HG02610 (cell line): Measurements from ENCODE around the gene SRBD1.

Source experiments
- ATAC-seq: cut with Tn5 transposase; IDR thresholded peaks from one replicate; pipeline ENCODE4 v1.9.1; 2021; ENCODE audit warnings: mild to moderate bottlenecking, moderate library complexity; ENCODE audit not compliant: unreplicated experiment

SRBD1 gene

DNA sequence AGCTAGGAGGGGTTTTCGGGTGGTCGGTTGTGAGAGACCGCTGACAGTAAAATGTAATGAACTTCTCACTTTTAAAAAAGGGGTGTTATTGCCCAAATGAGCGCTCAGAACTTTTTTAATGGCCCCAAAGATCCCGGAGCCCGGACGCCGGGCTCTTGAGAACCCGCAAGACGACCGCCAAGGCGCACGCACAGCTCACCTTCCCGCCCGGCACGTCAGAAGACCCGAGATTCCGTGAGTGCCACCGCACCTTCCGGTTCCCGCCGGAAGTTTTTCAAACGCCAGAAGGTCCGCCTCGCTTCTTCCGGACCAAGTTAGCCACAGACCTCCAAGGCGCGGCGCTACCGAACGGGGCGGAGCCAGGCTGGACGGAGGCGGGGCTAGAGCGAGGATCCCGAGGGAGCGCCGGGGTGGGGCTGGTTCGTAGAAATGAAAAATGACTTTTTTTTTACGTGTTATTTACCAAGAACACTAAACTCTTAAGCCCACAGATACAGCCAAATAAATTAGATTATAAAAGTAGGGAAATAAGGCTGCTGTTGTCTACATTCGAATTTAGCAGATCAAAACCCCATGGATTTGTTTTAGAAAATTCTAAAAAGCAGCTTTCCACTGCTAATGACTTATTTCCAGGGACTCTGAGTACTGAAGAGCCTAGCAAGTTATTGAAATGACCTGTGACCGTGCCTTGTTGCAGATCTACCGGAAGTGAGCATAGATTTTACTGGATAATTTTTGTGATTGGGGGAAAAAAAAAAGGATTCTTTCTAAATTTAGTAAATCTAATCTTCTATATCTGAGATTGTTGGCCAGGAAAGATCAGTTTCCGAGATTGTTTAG lies at the start of gene SRBD1:
TSS of gene SRBD1 (minus strand) at position 248 of the 840 bp plus-strand sequence. CDS start 5,826 bp downstream, outside the sequence.
- peak; percentile 86 for ATAC-seq

DNA sequence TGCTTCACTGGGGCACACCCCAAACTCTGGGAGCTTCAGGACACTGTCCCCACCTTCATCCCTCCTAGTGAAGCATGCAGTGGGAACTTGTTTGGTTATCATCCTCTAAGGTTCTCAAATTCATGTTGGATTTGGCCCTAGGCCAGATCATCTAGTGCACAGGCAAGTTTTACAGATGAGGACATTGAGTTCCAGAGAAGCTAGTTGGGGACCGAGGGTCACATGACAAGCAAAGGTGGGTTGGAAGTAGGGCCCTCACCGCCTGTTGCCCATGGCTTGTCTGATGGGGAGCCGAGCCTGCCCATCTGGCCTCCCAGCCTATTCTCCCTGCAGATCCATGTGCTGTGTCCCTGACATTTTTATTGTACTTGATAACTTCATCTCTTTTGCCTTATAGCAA lies 43.2 kb upstream of the SRBD1 start:
- no peak for ATAC-seq

DNA sequence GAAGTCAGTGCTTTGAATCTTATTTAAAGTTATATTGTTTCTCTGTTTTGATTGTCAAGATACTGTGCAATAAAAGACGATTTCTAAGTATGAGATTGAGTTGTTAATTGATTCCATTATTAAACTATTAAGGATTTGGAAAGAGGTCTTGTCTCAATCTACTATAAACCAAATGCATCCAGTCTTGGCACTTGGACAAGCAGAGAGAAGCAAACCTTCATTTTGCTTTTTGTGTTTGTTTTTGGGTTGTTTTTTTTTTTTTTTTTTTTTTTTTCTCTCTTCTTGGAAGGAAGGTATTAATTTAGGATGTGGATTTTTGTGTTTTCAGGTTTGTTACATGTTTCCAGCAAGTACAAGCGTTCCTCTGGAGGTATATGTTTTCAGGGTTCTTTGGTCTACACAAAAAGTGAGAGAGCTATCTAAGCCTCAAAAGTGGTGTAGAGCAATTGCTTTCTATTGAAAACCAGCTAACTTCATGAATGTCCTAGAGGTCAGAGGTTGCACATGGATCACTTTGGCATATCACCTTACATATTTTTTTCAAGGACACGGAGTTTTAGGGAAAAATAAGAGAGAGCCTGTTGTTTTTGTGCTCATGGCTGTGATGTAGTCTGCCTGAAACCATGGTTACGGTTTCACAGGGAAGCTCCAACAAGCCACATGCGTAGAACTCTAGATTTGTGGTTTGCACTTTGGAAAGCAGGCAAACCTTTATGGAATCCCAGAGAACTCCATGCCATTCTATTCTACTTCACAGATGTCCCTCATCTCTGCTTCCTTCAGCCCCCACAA lies 42.3 kb upstream of the SRBD1 start:
- no peak for ATAC-seq

GRCh38 chr2:45652090-45653031 lies 41.3 kb upstream of the SRBD1 start:
- ATAC-seq = no peak

DNA sequence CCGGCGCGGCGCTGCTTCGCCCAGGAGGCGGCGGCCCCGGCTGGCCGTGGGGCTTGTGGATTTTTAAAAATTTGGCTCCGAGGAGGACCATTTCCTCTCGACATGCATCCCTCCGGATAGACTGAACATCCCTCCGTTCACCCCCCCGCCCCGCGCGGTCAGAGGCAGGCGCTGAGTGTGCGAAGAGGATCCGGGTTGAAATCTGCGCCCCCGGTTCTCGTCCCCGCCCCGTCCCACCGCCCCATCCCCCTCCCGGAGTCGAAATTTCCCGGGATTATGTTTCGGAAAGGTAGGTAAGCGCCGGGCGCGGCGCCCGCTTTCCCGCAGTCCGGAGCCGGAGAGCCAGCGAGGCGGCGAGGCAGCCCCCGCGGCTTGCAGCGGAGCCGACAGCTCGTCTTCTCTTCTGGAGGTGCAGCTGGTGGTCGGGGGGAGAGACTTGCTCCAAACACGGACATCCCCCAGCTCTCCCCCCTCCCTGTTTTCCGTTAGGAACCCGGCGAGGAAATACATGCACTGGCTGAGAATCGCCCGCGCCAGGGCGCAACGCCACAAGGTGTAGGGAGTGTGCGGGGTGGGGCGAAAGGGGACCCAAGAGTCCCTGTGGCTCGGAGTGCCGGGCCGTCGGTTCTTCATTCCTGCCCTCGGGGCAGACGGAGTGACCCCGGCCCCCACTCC lies 40.5 kb upstream of the SRBD1 start, which contains the start of gene PRKCE:
TSS of gene PRKCE (plus strand) at position 261 of the 675 bp plus-strand sequence.
- peak; percentile 12 for ATAC-seq

- peak; percentile 74 for ATAC-seq
Measured at GRCh38 chr2:45650851-45651414, 39.9 kb upstream of the SRBD1 start.

- ATAC-seq = peak; percentile 29
Measured at GRCh38 chr2:45649858-45650811, 39.1 kb upstream of the SRBD1 start.

DNA sequence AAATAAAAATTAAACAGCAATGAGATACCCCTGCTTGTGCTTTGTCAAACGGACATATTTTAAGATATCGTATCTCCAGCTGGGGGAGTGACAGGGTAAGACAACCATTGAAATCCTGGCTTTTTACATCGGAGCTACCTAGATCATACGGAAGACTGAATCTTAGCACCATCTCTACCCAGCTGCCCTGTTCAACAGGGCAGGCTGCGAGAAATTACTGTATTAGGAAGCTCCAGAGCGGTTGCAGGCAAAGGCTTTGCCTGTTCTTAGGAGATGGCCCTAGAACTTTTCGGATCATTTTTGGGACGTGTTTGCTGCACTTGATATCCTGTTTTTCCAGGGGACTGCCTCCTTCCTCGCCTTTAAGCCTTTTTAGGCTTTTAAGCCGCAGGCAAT lies 38.4 kb upstream of the SRBD1 start:
- ATAC-seq = no peak

- ATAC-seq = no peak
Measured at GRCh38 chr2:45648636-45649035, 37.6 kb upstream of the SRBD1 start.

- no peak for ATAC-seq
Measured at GRCh38 chr2:45647986-45648520, 37.0 kb upstream of the SRBD1 start.

- no peak for ATAC-seq
Measured at GRCh38 chr2:45647356-45647755, 36.3 kb upstream of the SRBD1 start.

DNA sequence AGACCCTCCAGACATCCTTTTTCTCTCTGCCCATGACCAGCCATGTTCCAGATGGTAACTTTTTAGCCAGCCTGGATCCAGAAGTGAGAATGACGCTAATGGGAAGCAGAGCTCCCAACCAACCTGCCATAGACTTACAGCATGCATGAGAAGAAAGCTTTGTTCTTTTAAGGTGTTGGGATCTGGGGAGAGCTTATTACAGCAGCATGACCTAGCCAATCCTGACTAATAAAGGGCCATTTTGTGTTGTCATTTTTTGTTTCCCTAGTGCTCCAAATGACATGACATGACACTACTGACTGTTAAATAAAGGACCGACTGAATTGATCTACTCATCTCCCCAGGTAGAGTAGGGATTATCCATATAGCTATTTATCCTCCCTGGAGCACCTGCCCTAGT lies 35.2 kb upstream of the SRBD1 start:
- ATAC-seq = no peak

GRCh38 chr2:45643543-45644542 lies 32.8 kb upstream of the SRBD1 start:
- ATAC-seq = peak; percentile 75

GRCh38 chr2:45643095-45643494 lies 32.0 kb upstream of the SRBD1 start:
- no peak for ATAC-seq

- ATAC-seq = no peak
Measured at GRCh38 chr2:45640576-45640975, 29.5 kb upstream of the SRBD1 start.

GRCh38 chr2:45637440-45637839 lies 26.4 kb upstream of the SRBD1 start:
- peak; percentile 83 for ATAC-seq

DNA sequence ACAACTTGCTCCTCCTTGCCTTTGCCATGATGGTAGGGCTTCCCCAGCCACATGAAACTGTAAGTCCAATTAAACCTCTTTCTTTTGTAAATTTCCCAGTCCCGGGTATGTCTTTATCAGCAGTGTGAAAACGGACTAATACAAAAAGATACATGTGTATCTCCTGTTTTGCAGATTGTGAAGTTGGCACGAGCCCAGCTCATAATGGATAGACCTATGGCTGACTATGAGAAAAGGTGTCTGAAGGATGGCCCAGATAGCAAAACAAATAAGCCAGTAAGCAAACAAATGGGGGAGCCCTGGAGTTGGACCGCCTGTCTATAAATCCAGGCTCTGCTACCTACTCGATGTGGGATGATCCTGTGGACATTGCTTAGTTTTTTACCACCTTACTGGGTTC lies 24.9 kb upstream of the SRBD1 start:
- no peak for ATAC-seq
